Measurements from ENCODE around the gene AMFR. TPM values are rescaled to one million over a fixed set of nuclear protein-coding genes. Genes with fewer than 3 reads are reported as not detected.

AMFR gene
- total and polyA plus RNA-seq, 2 of the 8 experiments (the other 6 are each of a cell fraction or from before 2014, with no cell fraction given): 18.6 to 21.7 TPM

- Histone ChIP-seq H4K20me1 (replicated peaks in 1 of 2; ENCODE audit: control insufficient read depth in 1 of 2, insufficient read depth in 2 of 2, low read length in 2 of 2) (no peaks in the 10 kb centered on the region), H2AK5ac (ENCODE audit: low read depth, low read length) (no peak overlapping the region), H2AFZ (ENCODE audit: low read length) (no peak overlapping the region), H3K23ac (ENCODE audit: insufficient read length) (no peak overlapping the region), H3K23me2 (ENCODE audit: low read depth, low read length) (no peaks in the 10 kb centered on the region), H3K4me2 (ENCODE audit: insufficient read depth in 1 of 2, low read depth in 2 of 2, low read length in 2 of 2) (no peak overlapping the region), H3K56ac (replicated peaks; ENCODE audit: insufficient read length, low read depth, low read length) (no peak overlapping the region), H2BK12ac (ENCODE audit: low read depth, low read length) (no peak overlapping the region), H2BK20ac (ENCODE audit: low read length) (no peak overlapping the region), H2BK15ac (ENCODE audit: low read length) (no peak overlapping the region), H4K91ac (replicated peaks; ENCODE audit: insufficient read length, low read length) (no peak overlapping the region), H3K4me3 (ENCODE audit: extremely low read depth in 1 of 4, insufficient read depth in 2 of 4, low read depth in 3 of 4, low read length in 4 of 4) (no peak overlapping the region), H3K27ac (ENCODE audit: low read depth, low read length) (no peak overlapping the region), H3K9me3 (ENCODE audit: insufficient read depth in 2 of 2, low read depth in 1 of 2, low read length in 1 of 2) (no peaks in the 10 kb centered on the region), H4K8ac (ENCODE audit: extremely low read depth, insufficient read depth, low read length) (no peak overlapping the region), H2BK120ac (replicated peaks; ENCODE audit: low read depth, low read length) (no peak overlapping the region), H2BK5ac (ENCODE audit: low read depth, low read length) (no peak overlapping the region; the same call in 1 of the 2 replicates), H4K5ac (ENCODE audit: insufficient read length, low read depth, low read length) (no peak overlapping the region), H3K9ac (replicated peaks in 1 of 4; ENCODE audit: extremely low read depth in 1 of 4, low read depth in 3 of 4, low read length in 3 of 4) (no peak overlapping the region), H3K4me1 (replicated peaks in 1 of 4; ENCODE audit: control insufficient read depth in 3 of 4, insufficient read depth in 4 of 4, low read length in 3 of 4) (no peaks in the 10 kb centered on the region), H3K79me1 (ENCODE audit: low read depth, low read length) (no peaks in the 10 kb centered on the region), H3K18ac (ENCODE audit: extremely low read depth, low read length) (no peak overlapping the region), H3K79me2 (ENCODE audit: control insufficient read depth in 1 of 2, insufficient read depth in 2 of 2, low read length in 2 of 2) (no peaks in the 10 kb centered on the region), H3K14ac (ENCODE audit: insufficient read length) (no peak overlapping the region), H3K27me3 (replicated peaks in 1 of 4; ENCODE audit: control insufficient read depth in 3 of 4, extremely low read depth in 1 of 4, insufficient read depth in 3 of 4, low read length in 3 of 4) (no peaks in the 10 kb centered on the region), H3K4ac (replicated peaks; ENCODE audit: insufficient read length, low read depth, low read length) (no peak overlapping the region), H3K36me3 (ENCODE audit: control insufficient read depth in 2 of 4, insufficient read depth in 4 of 4, low read length in 3 of 4) (no peaks in the 10 kb centered on the region)
- TF ChIP-seq TAF7 (optimal IDR thresholded peaks at IDR 0.05; ENCODE audit: borderline replicate concordance, low read depth, low read length) (no peak), SIN3A (conservative IDR thresholded peaks at IDR 0.05 in 1 of 2, IDR thresholded peaks at IDR 0.05 in 1 of 2; ENCODE audit: low read depth in 1 of 2, low read length in 2 of 2) (no peak), RBBP5 (IDR thresholded peaks at IDR 0.05; ENCODE audit: borderline replicate concordance, low read depth, low read length) (no peak), KDM1A (IDR thresholded peaks at IDR 0.05; ENCODE audit: borderline replicate concordance, low read length) (no peak)
- ChIA-PET POLR2A (ENCODE audit: partially characterized antibody) (no interaction called here), CTCF (ENCODE audit: partially characterized antibody) (no interaction called here)
- no peak for FAIRE-seq
- DNase-seq (ENCODE audit: low read depth in 1 of 2, low spot score in 2 of 2): no peak
- WGBS, 2 experiments (ENCODE audit: extremely low coverage in 1 of 2, insufficient coverage in 1 of 2, insufficient read length in 1 of 2, insufficient replicate concordance in 2 of 2, low coverage in 1 of 2, low lambda C conversion rate in 2 of 2, missing lambda C conversion rate in 1 of 2): 83% methylated on average over 4 of the region's 4 CpGs; no CpG with 5 or more reads in 1 of the 2 experiments
These were observed 52.3 kb downstream of the AMFR start for GRCh38 chr16:56373003-56373402.
